ENCODE measurements around the gene C11orf16.

C11orf16 gene

DNA sequence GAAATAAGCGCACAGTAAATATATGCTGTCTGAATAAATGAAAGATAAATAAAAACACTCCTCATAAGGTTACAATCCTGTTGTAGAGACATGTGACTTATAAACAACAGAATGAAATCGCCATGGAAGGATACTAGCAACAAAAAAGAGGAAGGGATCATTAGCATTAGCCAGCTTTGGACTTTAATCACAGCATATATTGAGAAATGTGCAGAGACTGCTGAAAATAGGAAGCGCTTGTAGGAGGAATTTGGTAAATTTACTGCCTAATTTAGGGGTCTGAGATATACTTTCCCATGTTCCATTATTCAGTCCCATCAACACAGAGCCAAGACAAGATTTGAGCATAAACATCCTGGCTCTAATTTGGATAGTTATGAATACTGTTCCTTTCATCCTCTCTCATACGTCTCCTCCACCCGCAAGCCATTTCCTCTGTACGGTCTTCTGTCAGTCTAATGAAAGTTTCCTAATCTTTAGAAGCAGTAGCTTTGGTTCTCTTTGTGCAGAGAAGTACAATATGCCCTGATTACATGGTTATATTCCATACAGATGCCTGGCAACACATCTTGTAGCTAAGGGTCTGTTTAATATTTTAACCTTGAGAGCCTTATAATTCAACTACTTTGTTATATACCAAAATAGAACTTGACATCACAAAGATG is 58.9 kb downstream of the C11orf16 start:
- Mint-ChIP-seq H3K9me3 (no peaks in the 10 kb centered on the region), H3K36me3 (no peaks in the 10 kb centered on the region), H3K4me1 (no peaks in the 10 kb centered on the region), H3K27ac (no peak overlapping the region), H3K4me3 (no peak overlapping the region)
- DNase-seq (ENCODE audit: low spot score in 2 of 2) = no peak
- ATAC-seq = no peak

DNA sequence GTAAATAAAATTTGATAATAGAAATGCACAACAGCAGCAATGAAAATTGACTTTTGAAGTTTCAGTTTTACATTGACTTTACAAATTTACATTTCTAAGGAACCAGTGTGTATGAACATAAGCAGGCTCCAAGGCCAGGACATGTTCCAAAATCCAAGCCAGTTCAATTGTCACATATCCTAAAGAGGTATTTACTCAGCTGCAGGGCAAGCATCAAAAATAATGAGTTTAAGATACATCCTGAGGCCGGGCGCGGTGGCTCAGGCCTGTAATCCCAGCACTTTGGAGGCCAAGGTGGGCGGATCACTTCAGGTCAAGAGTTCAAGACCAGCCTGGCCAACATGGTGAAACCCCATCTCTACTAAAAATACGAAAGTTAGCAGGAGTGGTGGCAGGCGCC is 60.8 kb downstream of the C11orf16 start:
- no peak overlapping the region for H3K4me3 Mint-ChIP-seq
- ATAC-seq (no peak), DNase-seq (ENCODE audit: low spot score in 2 of 2) (no peak)
- no peak overlapping the region for H3K27ac Mint-ChIP-seq
- H3K4me1 Mint-ChIP-seq = no peaks in the 10 kb centered on the region
- H3K9me3 Mint-ChIP-seq = no peaks in the 10 kb centered on the region
- no peaks in the 10 kb centered on the region for H3K36me3 Mint-ChIP-seq

DNA sequence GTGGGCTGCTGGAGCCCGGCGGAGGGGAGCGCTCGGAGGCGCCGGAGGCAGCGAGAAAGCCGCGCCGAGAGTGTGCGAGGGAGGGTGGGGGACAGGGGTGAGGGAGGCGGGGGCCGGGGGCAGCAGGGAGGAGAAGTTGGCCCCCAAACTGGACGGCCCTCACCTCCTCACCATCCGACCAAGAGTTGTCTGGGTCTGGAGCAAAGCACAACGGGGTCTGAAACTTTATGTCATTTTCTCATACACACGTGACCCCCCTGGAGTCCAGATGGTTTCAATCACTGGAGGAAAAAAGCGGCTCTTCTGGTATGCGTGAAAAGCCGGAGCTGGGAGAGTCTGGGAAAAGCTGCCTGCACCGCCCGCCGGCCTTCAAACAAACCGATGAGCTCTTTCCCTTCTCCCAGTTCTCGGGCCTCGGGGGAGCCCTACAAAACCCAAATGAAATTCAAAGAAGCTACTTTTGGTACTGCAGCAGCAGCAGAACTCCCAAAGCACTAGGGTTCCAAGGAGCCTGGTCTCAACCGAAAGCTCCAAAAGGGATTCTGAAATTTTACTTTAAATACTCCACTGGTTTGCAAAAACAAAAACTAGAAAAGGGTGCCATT is 61.5 kb downstream of the C11orf16 start:
- DNase-seq (ENCODE audit: low spot score in 2 of 2) (no peak), ATAC-seq (no peak)
- no peaks in the 10 kb centered on the region for H3K4me1 Mint-ChIP-seq
- H3K9me3 Mint-ChIP-seq = no peaks in the 10 kb centered on the region
- H3K4me3 Mint-ChIP-seq = no peak overlapping the region
- H3K36me3 Mint-ChIP-seq = no peaks in the 10 kb centered on the region
- no peak overlapping the region for H3K27ac Mint-ChIP-seq

DNA sequence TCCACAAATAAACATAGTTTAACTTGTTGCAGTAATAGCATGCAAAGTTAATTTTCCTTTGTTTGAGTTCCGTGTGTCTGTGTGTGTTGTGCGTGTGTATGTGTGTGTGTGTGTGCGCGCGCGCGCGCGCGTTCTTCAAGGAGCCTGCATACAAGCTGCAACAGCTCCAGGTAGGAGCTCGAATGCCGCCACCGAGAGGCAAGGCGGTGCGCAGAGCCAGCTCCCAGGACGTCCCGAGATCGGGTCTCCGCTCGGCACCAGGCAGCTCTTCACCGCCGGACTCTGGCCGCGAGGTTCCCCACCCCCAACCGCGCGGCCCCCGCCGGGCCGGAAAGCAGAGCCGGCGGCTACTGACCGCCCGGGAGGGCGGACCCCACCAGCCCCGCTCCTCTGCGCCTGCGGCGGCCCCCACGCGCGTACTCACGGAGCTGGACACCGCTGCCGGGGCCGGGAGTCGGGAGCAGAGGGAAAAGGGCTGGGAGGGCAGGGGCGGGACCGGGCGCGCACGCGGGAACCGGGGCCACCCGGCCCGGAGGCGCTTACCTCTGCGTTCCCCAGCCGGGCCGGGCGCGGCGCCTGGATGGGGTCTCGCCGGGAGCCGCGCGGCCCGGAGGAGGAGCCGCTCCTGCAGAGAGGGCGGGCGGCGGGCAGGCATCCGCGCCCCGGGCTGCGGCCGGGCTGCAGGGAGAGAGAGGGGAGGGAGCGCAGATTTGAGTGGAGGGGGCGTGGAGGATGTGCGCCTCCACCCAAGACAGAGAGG is 62.2 kb downstream of the C11orf16 start:
- H3K27ac Mint-ChIP-seq = no peak overlapping the region
- no peak for DNase-seq (ENCODE audit: low spot score in 2 of 2)
- peak; percentile 36 for ATAC-seq

More for the DNA sequence above, 62.2 kb downstream of the C11orf16 start:
- H3K9me3 Mint-ChIP-seq = no peaks in the 10 kb centered on the region
- no peak overlapping the region for H3K4me3 Mint-ChIP-seq
- no peaks in the 10 kb centered on the region for H3K36me3 Mint-ChIP-seq
- no peaks in the 10 kb centered on the region for H3K4me1 Mint-ChIP-seq

Measured in stimulated activated effector memory CD8-positive, alpha-beta T cell treated with anti-CD3 and anti-CD28 coated beads, Interleukin-12 subunit alpha, Interleukin-12 subunit beta, amount 100 ng/mL, for 72 hours (primary cell).